Skin epidermis (tissue), 12 donors: ENCODE data around the gene PRKCH.

Source experiments
- H3K27ac ChIP-seq, 21 experiments: fragments of 200-600 bp; sonication (generic) in 11 of 21; one replicate each; pipeline ENCODE4 v1.5.0; 2020; ENCODE audit warnings: mild to moderate bottlenecking in 3 of 21, inconsistent platforms in 2 of 21, moderate library complexity in 2 of 21
- H3K4me3 ChIP-seq, 7 experiments: fragments of 200-600 bp; sonication (generic) in 2 of 7; one replicate each; pipeline ENCODE4 v1.5.0; 2020; ENCODE audit warnings: inconsistent platforms in 2 of 7, mild to moderate bottlenecking in 2 of 7, moderate library complexity in 1 of 7

Gene PRKCH

GRCh38 chr14:61437381-61437780 lies 116.0 kb downstream of the PRKCH start:
- H3K4me3 ChIP-seq: no peak overlapping the region
- peak overlapping the region in 3 of 21 experiments; percentile 9 to 81 (median 72) for H3K27ac ChIP-seq

- H3K4me3 ChIP-seq: no peak overlapping the region
- H3K27ac ChIP-seq: peak overlapping the region in 11 of 21 experiments; percentile 9 to 81 (median 67)
Observed at GRCh38 chr14:61438036-61438435, 116.7 kb downstream of the PRKCH start.

GRCh38 chr14:61438497-61438859 lies 117.1 kb downstream of the PRKCH start:
- Histone ChIP-seq H3K4me3 (no peak overlapping the region), H3K27ac (peak overlapping the region in 18 of 21 experiments; percentile 9 to 81 (median 50))

GRCh38 chr14:61438860-61439765 lies 117.7 kb downstream of the PRKCH start:
- peak overlapping the region in 19 of 21 experiments; percentile 14 to 81 (median 54) for H3K27ac ChIP-seq
- H3K4me3 ChIP-seq: peak overlapping the region in 1 of 7 experiments; percentile 5

GRCh38 chr14:61439779-61440418 lies 118.5 kb downstream of the PRKCH start:
- peak overlapping the region in 16 of 21 experiments; percentile 13 to 81 (median 68) for H3K27ac ChIP-seq
- H3K4me3 ChIP-seq: no peak overlapping the region

GRCh38 chr14:61443481-61443880 lies 122.1 kb downstream of the PRKCH start:
- H3K27ac ChIP-seq: peak overlapping the region in 1 of 21 experiments; percentile 12
- H3K4me3 ChIP-seq: no peak overlapping the region

GRCh38 chr14:61444215-61444768 lies 122.9 kb downstream of the PRKCH start:
- H3K4me3 ChIP-seq: no peak overlapping the region
- peak overlapping the region in 1 of 21 experiments; percentile 43 for H3K27ac ChIP-seq

- Histone ChIP-seq H3K4me3 (no peak overlapping the region), H3K27ac (peak overlapping the region in 7 of 21 experiments; percentile 6 to 79 (median 23))
Observed at GRCh38 chr14:61451491-61451890, 130.1 kb downstream of the PRKCH start.

GRCh38 chr14:61451891-61452400 lies 130.6 kb downstream of the PRKCH start:
- Histone ChIP-seq H3K4me3 (no peak overlapping the region), H3K27ac (peak overlapping the region in 8 of 21 experiments; percentile 18 to 79 (median 41))

GRCh38 chr14:61452452-61452851 lies 131.1 kb downstream of the PRKCH start:
- peak overlapping the region in 7 of 21 experiments; percentile 18 to 79 (median 51) for H3K27ac ChIP-seq

GRCh38 chr14:61453103-61453767 lies 131.9 kb downstream of the PRKCH start:
- Histone ChIP-seq H3K4me3 (no peak overlapping the region), H3K27ac (peak overlapping the region in 7 of 21 experiments; percentile 1 to 79 (median 51))

More at GRCh38 chr14:61452452-61452851, 131.1 kb downstream of the PRKCH start:
- no peak overlapping the region for H3K4me3 ChIP-seq

GRCh38 chr14:61454545-61454944 lies 133.2 kb downstream of the PRKCH start:
- Histone ChIP-seq H3K27ac (peak overlapping the region in 2 of 21 experiments; percentile 68 to 79), H3K4me3 (no peak overlapping the region)

GRCh38 chr14:61455351-61455750 lies 134.0 kb downstream of the PRKCH start:
- H3K27ac ChIP-seq: no peak overlapping the region
- H3K4me3 ChIP-seq: no peak overlapping the region

- H3K27ac ChIP-seq: no peak overlapping the region
- no peak overlapping the region for H3K4me3 ChIP-seq
Observed at GRCh38 chr14:61456720-61457119, 135.3 kb downstream of the PRKCH start.

GRCh38 chr14:61458766-61459165 lies 137.4 kb downstream of the PRKCH start:
- no peak overlapping the region for H3K4me3 ChIP-seq
- H3K27ac ChIP-seq: no peak overlapping the region

GRCh38 chr14:61459229-61459628 lies 137.8 kb downstream of the PRKCH start:
- Histone ChIP-seq H3K27ac (no peak overlapping the region), H3K4me3 (no peak overlapping the region)

- Histone ChIP-seq H3K4me3 (no peak overlapping the region), H3K27ac (no peak overlapping the region)
Observed at GRCh38 chr14:61460063-61460462, 138.7 kb downstream of the PRKCH start.

- H3K27ac ChIP-seq: peak overlapping the region in 5 of 21 experiments; percentile 19 to 47 (median 38)
- no peak overlapping the region for H3K4me3 ChIP-seq
Observed at GRCh38 chr14:61460718-61461611, 139.6 kb downstream of the PRKCH start.
